Measurements from ENCODE around the gene MTA2.

The MTA2 gene

GRCh38 chr11:62593434-62594044 is 8.1 kb downstream of the MTA2 start:
- ATAC-seq (ENCODE audit: low read depth) (peak; percentile 25), DNase-seq (ENCODE audit: low spot score) (no peak)
- no peak overlapping the region for H3K4me3 ChIP-seq (ENCODE audit: severe bottlenecking)
- peaks cover 69% of the 10 kb centered on the region for H3K36me3 ChIP-seq (ENCODE audit: low read depth)
- H3K4me1 ChIP-seq (ENCODE audit: insufficient read depth, poor library complexity, severe bottlenecking): peaks cover 4% of the 10 kb centered on the region
- H3K9me3 ChIP-seq (ENCODE audit: severe bottlenecking): no peaks in the 10 kb centered on the region
- TF ChIP-seq CTCF (IDR thresholded peaks at IDR 0.05; ENCODE audit: poor library complexity, severe bottlenecking): peak; percentile 67
- H3K27ac ChIP-seq (ENCODE audit: poor library complexity, severe bottlenecking): no peak overlapping the region
- no peaks in the 10 kb centered on the region for H3K27me3 ChIP-seq (ENCODE audit: insufficient read depth, poor library complexity, severe bottlenecking)

GRCh38 chr11:62592989-62593421 is 8.7 kb downstream of the MTA2 start:
- Histone ChIP-seq H3K4me3 (ENCODE audit: severe bottlenecking) (no peak overlapping the region), H3K36me3 (ENCODE audit: low read depth) (peaks cover 69% of the 10 kb centered on the region), H3K27ac (ENCODE audit: poor library complexity, severe bottlenecking) (peak overlapping the region; percentile 63), H3K4me1 (ENCODE audit: insufficient read depth, poor library complexity, severe bottlenecking) (peaks cover 4% of the 10 kb centered on the region), H3K9me3 (ENCODE audit: severe bottlenecking) (no peaks in the 10 kb centered on the region), H3K27me3 (ENCODE audit: insufficient read depth, poor library complexity, severe bottlenecking) (no peaks in the 10 kb centered on the region)
- DNase-seq (ENCODE audit: low spot score): no peak
- TF ChIP-seq CTCF (IDR thresholded peaks at IDR 0.05; ENCODE audit: poor library complexity, severe bottlenecking): no peak
- no peak for ATAC-seq (ENCODE audit: low read depth)

GRCh38 chr11:62592146-62592815 is 9.4 kb downstream of the MTA2 start:
- no peaks in the 10 kb centered on the region for H3K27me3 ChIP-seq (ENCODE audit: insufficient read depth, poor library complexity, severe bottlenecking)
- H3K36me3 ChIP-seq (ENCODE audit: low read depth): peaks cover 69% of the 10 kb centered on the region
- peak overlapping the region; percentile 58 for H3K4me3 ChIP-seq (ENCODE audit: severe bottlenecking)
- H3K9me3 ChIP-seq (ENCODE audit: severe bottlenecking): no peaks in the 10 kb centered on the region
- peak overlapping the region; percentile 63 for H3K27ac ChIP-seq (ENCODE audit: poor library complexity, severe bottlenecking)
- TF ChIP-seq CTCF (IDR thresholded peaks at IDR 0.05; ENCODE audit: poor library complexity, severe bottlenecking): no peak
- ATAC-seq (ENCODE audit: low read depth) (peak; percentile 10; the same call in 2 of the 3 replicates), DNase-seq (ENCODE audit: low spot score) (no peak)
- H3K4me1 ChIP-seq (ENCODE audit: insufficient read depth, poor library complexity, severe bottlenecking): peaks cover 4% of the 10 kb centered on the region

GRCh38 chr11:62591448-62592145 is 10.1 kb downstream of the MTA2 start, which contains the start of gene TUT1:
TSS of gene TUT1 (minus strand) at chr11:62591523. CDS start at chr11:62591485, 38 bp downstream.
- peaks cover 4% of the 10 kb centered on the region for H3K4me1 ChIP-seq (ENCODE audit: insufficient read depth, poor library complexity, severe bottlenecking)
- no peaks in the 10 kb centered on the region for H3K9me3 ChIP-seq (ENCODE audit: severe bottlenecking)
- peaks cover 69% of the 10 kb centered on the region for H3K36me3 ChIP-seq (ENCODE audit: low read depth)
- peak within 1 kb of the TSS; percentile 63 for H3K27ac ChIP-seq (ENCODE audit: poor library complexity, severe bottlenecking)
- H3K4me3 ChIP-seq (ENCODE audit: severe bottlenecking): peak within 1 kb of the TSS; percentile 58
- peak; percentile 95 for DNase-seq (ENCODE audit: low spot score)
- no peaks in the 10 kb centered on the region for H3K27me3 ChIP-seq (ENCODE audit: insufficient read depth, poor library complexity, severe bottlenecking)
- peak; percentile 94 for ATAC-seq (ENCODE audit: low read depth)
- peak; percentile 18 for TF ChIP-seq CTCF (IDR thresholded peaks at IDR 0.05; ENCODE audit: poor library complexity, severe bottlenecking)
